HG02763 (cell line): Measurements from ENCODE around the gene CFHR5.
"Not testable (repeated sequence)": the region's sequence is repeated elsewhere in the genome, so short reads cannot be mapped to it uniquely, and the experiment has no call there.

Experiments used
- ATAC-seq: cut with Tn5 transposase; IDR thresholded peaks from one replicate; pipeline ENCODE4 v1.9.1; 2021; ENCODE audit warnings: mild to moderate bottlenecking, moderate library complexity; ENCODE audit not compliant: unreplicated experiment

The CFHR5 gene

GRCh38 chr1:196977278-196977677, at the start of gene CFHR5:
TSS of gene CFHR5 (plus strand) at chr1:196977556. CDS start at chr1:196977665, 109 bp downstream.
- no peak for ATAC-seq

GRCh38 chr1:196932853-196933252, 44.5 kb upstream of the CFHR5 start:
- not testable (repeated sequence) for ATAC-seq

DNA sequence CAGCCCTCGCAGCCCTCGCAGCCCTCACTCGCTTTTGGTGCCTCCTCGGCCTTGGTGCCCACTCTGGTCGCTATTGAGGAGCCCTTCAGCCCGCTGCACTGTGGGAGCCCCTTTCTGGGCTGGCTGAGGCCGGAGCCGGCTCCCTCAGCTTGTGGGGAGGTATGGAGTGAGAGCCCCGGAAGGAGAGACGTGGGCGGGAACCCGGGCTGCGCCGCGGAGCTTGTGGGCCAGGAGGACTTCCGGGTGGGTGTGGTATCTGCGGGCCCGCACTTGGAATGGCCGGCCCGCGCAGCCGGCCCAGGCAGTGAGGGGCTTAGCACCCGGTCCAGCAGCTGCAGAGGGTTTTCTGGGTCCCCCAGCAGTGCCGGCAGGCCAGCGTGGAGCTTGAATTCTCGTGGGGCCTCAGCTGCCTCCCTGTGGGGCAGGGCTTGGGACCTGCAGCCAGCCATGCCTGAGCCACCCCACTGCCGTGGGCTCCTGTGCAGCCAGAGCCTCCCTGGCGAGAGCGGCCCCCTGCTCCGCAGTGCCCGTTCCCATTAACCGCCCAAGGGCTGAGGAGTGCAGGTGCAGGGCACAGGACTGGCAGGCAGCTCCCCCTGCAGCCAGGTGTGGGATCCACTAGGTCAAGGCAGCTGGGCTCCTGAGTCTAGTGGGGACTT, 43.7 kb upstream of the CFHR5 start:
- no peak for ATAC-seq

GRCh38 chr1:196941474-196941873, 35.9 kb upstream of the CFHR5 start:
- not testable (repeated sequence) for ATAC-seq

DNA sequence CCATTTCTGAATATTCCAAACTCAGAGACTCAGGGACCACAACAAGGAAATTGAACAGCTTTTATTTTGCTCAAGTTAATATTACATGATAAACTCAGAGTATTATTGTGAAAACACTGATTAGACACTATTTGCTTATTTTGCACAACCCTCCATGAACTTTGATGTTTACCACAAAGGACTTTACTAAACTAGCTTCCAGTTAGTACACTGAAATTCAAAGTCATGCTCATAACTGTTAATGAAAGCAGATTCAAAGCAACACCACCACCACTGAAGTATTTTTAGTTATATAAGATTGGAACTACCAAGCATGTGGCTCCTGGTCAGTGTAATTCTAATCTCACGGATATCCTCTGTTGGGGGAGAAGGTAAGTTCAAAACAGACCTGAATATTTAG, 33.8 kb upstream of the CFHR5 start, which contains the start of gene CFHR2:
TSS of gene CFHR2 (plus strand) at position 171 of the 400 bp plus-strand sequence. CDS start at position 314, 143 bp downstream.
- not testable (repeated sequence) for ATAC-seq

- ATAC-seq = peak; percentile 81
These were observed 25.5 kb upstream of the CFHR5 start for GRCh38 chr1:196951711-196952394.

GRCh38 chr1:196954778-196955177, 22.6 kb upstream of the CFHR5 start:
- ATAC-seq = no peak

GRCh38 chr1:196955926-196956325, 21.4 kb upstream of the CFHR5 start:
- ATAC-seq = no peak

DNA sequence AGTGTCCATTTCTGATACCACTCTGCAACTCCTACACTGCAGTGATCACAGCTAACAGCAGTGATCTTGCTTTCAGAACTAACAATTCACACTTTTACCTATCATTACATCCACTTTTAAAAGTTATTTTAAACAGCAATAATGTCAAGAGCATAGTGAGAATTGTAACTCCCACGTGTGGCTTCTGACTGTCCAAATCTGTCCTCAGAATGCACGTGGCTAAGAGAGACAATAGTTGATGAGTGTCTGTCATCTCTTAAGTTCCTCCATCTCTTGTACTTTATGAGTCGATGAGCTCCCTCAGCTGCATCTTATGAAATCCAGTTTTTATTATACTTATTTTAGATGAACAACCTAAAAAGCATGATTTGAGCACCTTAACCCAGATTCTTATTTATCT, 16.5 kb upstream of the CFHR5 start:
- ATAC-seq = peak; percentile 61

- no peak for ATAC-seq
These were observed 7.2 kb upstream of the CFHR5 start for GRCh38 chr1:196970182-196970581.

GRCh38 chr1:196976278-196976677, 1.1 kb upstream of the CFHR5 start:
- no peak for ATAC-seq

DNA sequence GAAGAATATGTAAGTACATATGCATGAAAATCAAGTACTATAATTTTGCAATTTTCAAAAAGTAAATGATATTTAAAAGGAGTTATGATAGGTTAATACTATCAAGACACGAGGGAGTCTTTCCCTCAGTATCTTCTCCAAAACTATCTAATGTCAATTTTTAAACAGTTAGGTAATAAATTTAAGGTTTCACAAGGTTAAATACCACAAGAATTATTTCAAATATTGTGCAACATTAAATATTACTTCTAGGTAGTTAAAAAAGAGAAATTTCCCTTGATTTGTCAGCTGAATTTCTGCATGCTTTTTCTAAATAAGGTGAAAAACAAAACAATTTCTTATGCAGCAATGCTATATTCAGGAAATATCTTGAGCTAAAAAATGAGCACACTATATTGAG, 3.5 kb downstream of the CFHR5 start:
- ATAC-seq = no peak

GRCh38 chr1:196982247-196982646, 4.9 kb downstream of the CFHR5 start:
- ATAC-seq = not testable (repeated sequence)

DNA sequence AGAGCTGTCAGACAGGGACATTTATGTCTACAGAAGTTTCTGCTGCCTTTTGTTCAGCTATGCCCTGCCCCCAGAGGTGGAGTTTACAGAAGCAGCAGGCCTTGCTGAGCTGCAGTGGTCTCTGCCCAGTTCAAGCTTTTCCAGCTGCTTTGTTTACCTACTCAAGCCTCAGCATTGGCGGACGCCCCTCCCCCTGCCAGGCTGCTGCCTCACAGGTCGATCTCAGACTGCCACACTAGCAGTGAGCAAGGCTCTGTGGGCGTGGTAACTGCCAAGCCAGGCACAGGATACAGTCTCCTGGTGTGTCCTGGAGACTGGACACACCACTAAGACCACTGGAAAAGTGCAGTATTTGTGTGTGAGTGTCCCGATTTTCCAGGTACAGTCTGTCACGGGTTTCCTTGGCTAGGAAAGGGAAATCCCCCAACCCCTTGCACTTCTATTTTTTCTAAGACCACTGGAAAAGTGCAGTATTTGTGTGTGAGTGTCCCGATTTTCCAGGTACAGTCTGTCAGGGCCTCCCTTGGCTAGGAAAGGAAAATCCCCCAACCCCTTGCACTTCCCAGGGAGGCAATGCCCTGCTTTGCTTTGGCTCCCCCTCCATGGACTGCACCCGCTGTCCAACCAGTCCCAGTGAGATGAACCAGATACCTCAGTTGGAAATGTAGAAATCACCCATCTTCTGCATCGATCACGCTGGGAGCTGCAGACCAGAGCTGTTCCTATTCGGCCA, 14.7 kb downstream of the CFHR5 start:
- not testable (repeated sequence) for ATAC-seq

- ATAC-seq = no peak
These were observed 16.6 kb downstream of the CFHR5 start for GRCh38 chr1:196993916-196994315.

- no peak for ATAC-seq
These were observed 20.1 kb downstream of the CFHR5 start for GRCh38 chr1:196997423-196997822.

- ATAC-seq = no peak
These were observed 24.5 kb downstream of the CFHR5 start for GRCh38 chr1:197001828-197002227.

DNA sequence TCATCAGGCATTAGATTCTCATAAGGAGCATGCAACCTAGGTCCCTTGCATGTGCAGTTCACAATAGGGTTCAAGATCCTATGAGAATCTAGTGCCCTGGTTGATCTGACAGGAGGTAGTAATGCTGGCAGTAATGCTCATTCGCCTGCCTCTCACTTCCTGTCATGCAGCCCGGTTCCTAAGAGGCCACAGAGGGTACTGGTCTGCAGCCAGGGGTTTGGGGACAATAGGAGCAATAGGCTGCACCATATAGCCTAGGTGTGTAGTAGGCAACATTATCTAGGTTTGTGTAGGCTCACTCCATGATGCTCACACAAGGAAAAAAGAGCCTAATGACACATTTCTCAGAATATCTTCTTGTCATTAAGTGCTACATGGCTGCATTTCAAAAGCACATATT, 25.8 kb downstream of the CFHR5 start:
- no peak for ATAC-seq

DNA sequence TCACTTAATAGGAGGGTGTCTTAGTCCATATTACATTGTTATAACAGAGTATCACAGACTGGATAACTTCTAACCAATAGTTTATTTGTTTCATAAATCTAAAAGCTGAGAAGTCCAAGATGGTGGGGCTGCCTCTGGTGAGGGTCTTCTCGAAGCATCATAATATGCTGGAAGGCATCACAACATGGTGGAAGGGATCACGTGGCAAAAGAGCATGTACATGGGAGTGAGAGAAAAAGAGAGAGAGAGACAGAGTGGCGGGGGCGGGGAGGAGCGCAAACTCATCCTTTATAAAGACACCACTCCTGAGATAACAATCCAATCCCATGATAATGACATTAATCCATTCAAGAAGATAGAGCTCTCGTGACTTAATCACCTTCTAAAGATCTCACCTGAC, 31.5 kb downstream of the CFHR5 start:
- no peak for ATAC-seq

DNA sequence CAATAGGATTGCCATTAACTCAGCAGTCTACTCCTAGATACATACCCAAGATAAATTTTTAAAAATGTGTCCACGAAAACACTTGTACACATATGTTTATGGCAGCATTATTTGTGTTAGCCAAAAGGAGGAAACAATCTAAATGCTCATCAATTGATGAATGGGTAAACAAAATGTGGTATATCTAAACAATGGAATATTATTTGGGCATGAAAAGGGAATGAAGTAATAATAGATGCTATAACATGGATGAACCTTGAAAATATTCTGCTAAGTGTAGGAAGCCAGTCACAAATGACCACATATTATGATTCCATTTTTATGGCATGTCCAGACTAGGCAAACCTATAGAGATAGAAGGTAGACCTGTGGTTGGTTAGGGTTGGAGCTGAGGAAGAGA, 34.3 kb downstream of the CFHR5 start:
- ATAC-seq = no peak

GRCh38 chr1:197013234-197013633, 35.9 kb downstream of the CFHR5 start:
- no peak for ATAC-seq

- ATAC-seq = no peak
These were observed 39.4 kb downstream of the CFHR5 start for GRCh38 chr1:197016751-197017150.
